ENCODE results near the gene FTO.
"Not testable (repeated sequence)": the region's sequence is repeated elsewhere in the genome, so short reads cannot be mapped to it uniquely, and the experiment has no call there.

Gene FTO

GRCh38 chr16:54177052-54177861, 473.3 kb downstream of the FTO start:
- no peak for DNase-seq (ENCODE audit: low read depth)
- no peak for TF ChIP-seq CTCF (IDR thresholded peaks at IDR 0.05; ENCODE audit: control insufficient read depth, extremely low read depth, insufficient read depth)
- no peak overlapping the region for H3K4me3 ChIP-seq (ENCODE audit: low read depth, low read length)

GRCh38 chr16:54177862-54178477, 474.0 kb downstream of the FTO start:
- DNase-seq (ENCODE audit: low read depth): no peak
- H3K4me3 ChIP-seq (ENCODE audit: low read depth, low read length): no peak overlapping the region
- no peak for TF ChIP-seq CTCF (IDR thresholded peaks at IDR 0.05; ENCODE audit: control insufficient read depth, extremely low read depth, insufficient read depth)

- no peak for TF ChIP-seq CTCF (IDR thresholded peaks at IDR 0.05; ENCODE audit: control insufficient read depth, extremely low read depth, insufficient read depth)
- no peak for DNase-seq (ENCODE audit: low read depth)
Measured at GRCh38 chr16:54178478-54178976, 474.6 kb downstream of the FTO start.

GRCh38 chr16:54180421-54181359, 476.7 kb downstream of the FTO start:
- no peak for DNase-seq (ENCODE audit: low read depth)
- H3K4me3 ChIP-seq (ENCODE audit: low read depth, low read length): no peak overlapping the region
- TF ChIP-seq CTCF (IDR thresholded peaks at IDR 0.05; ENCODE audit: control insufficient read depth, extremely low read depth, insufficient read depth): no peak

More at GRCh38 chr16:54178478-54178976, 474.6 kb downstream of the FTO start:
- no peak overlapping the region for H3K4me3 ChIP-seq (ENCODE audit: low read depth, low read length)

- H3K4me3 ChIP-seq (ENCODE audit: low read depth, low read length); DNase-seq (ENCODE audit: low read depth): not testable (repeated sequence)
Measured at GRCh38 chr16:54181683-54182329, 477.9 kb downstream of the FTO start.

- DNase-seq (ENCODE audit: low read depth): no peak
- no peak overlapping the region for H3K4me3 ChIP-seq (ENCODE audit: low read depth, low read length)
- TF ChIP-seq CTCF (IDR thresholded peaks at IDR 0.05; ENCODE audit: control insufficient read depth, extremely low read depth, insufficient read depth): no peak
Measured at GRCh38 chr16:54185045-54185444, 481.1 kb downstream of the FTO start.
